ENCODE measurements around the gene FGF14.

DNA sequence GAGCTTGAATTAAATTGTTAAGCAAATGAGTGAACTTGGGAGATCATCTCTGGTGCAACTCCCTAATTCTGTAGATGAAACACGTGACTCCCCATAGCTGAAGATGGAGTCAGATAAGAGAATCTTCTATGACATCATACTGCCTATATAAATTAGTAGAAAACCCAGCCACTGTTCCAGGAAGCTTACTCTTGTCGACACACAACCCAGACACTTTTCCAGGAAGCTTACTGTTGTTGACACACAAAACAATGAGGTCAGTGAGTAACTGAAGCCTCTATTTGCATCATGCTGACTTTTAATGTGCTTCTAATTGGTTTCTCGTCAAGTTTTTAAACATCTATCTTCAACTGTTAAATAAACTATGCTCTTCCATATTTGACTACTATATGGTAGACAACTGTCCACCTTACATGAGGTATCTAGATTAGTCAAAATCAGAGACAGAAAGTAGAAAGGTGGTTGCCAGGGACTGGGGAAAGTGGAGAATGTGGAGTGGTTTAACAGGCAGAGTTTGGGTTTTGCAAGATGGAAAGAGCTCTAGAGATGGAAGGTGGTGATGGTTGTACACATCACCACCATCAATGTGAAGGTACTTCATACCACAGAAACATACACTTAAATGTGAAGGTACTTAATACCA lies 168.2 kb downstream of the FGF14 start:
- TF ChIP-seq, protein P1, sequence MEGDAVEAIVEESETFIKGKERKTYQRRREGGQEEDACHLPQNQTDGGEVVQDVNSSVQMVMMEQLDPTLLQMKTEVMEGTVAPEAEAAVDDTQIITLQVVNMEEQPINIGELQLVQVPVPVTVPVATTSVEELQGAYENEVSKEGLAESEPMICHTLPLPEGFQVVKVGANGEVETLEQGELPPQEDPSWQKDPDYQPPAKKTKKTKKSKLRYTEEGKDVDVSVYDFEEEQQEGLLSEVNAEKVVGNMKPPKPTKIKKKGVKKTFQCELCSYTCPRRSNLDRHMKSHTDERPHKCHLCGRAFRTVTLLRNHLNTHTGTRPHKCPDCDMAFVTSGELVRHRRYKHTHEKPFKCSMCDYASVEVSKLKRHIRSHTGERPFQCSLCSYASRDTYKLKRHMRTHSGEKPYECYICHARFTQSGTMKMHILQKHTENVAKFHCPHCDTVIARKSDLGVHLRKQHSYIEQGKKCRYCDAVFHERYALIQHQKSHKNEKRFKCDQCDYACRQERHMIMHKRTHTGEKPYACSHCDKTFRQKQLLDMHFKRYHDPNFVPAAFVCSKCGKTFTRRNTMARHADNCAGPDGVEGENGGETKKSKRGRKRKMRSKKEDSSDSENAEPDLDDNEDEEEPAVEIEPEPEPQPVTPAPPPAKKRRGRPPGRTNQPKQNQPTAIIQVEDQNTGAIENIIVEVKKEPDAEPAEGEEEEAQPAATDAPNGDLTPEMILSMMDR (IDR thresholded peaks at IDR 0.05) = no peak
- TF ChIP-seq POLR2A (IDR thresholded peaks at IDR 0.05) (no peak), POLR2AphosphoS5 (IDR thresholded peaks at IDR 0.05) (no peak)
